ENCODE data around the gene RELN.

Gene RELN

DNA sequence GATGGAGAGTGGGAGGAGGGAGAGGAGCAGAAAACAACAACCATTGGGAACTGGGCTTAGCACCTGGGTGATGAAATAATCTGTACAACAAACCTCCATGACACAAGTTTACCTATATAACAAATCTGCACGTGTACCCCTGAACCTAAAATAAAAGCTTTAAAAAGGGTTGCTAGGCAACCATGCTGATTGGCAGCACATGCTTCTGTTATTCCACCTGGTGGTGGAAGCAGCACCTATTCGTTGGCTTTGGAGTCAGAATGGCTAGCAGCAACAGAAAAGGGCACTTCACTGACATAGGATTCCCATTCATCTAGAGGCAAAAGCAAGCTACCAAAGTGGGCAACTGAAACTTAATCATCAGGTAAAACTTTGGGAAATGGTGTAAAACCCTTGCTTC lies 57.1 kb downstream of the RELN start:
- Histone ChIP-seq H2BK120ac (ENCODE audit: low read depth, low read length) (no peak overlapping the region), H2BK15ac (ENCODE audit: low read depth, poor library complexity, severe bottlenecking) (no peak overlapping the region), H3K79me1 (replicated peaks; ENCODE audit: low read length, poor library complexity, severe bottlenecking) (no peaks in the 10 kb centered on the region), H3K23ac (ENCODE audit: low read length in 2 of 2) (no peak overlapping the region), H3K4ac (ENCODE audit: low read depth in 1 of 2, low read length in 2 of 2) (no peak overlapping the region), H3K18ac (ENCODE audit: low read depth in 1 of 2, low read length in 2 of 2) (no peak overlapping the region), H2AFZ (ENCODE audit: low read depth, low read length) (no peak overlapping the region), H3K14ac (ENCODE audit: low read length in 2 of 2) (no peak overlapping the region), H2BK5ac (ENCODE audit: low read depth, low read length, poor library complexity, severe bottlenecking) (no peak overlapping the region), H2AK5ac (ENCODE audit: low read length, severe bottlenecking) (no peak overlapping the region), H3K27ac (ENCODE audit: low read length, poor library complexity, severe bottlenecking) (no peak overlapping the region), H3K27me3 (ENCODE audit: control insufficient read depth in 1 of 2, insufficient read depth in 1 of 2, low read length in 2 of 2) (no peaks in the 10 kb centered on the region), H3K4me2 (ENCODE audit: low read length, poor library complexity, severe bottlenecking) (no peak overlapping the region), H2BK12ac (ENCODE audit: low read length in 2 of 2) (no peak overlapping the region), H4K8ac (ENCODE audit: low read length) (no peak overlapping the region), H4K91ac (ENCODE audit: low read length) (no peak overlapping the region), H3K4me3 (ENCODE audit: insufficient read depth in 1 of 2, low read depth in 1 of 2, low read length in 2 of 2) (no peak overlapping the region), H3K36me3 (ENCODE audit: control insufficient read depth in 1 of 2, insufficient read depth in 2 of 2, low read depth in 1 of 2, low read length in 2 of 2) (no peaks in the 10 kb centered on the region), H3K9me3 (ENCODE audit: control insufficient read depth, low read length) (no peaks in the 10 kb centered on the region), H3K9ac (ENCODE audit: low read length) (no peak overlapping the region), H3K4me1 (ENCODE audit: control insufficient read depth, insufficient read depth, low read depth, low read length) (no peaks in the 10 kb centered on the region)
- WGBS, result 15% methylated on average over 2 of the region's 2 CpGs
- DNase-seq, result no peak

GRCh38 chr7:103929901-103930311 lies 59.6 kb downstream of the RELN start:
- Histone ChIP-seq H3K4me2 (ENCODE audit: low read length, poor library complexity, severe bottlenecking) (no peak overlapping the region), H2AK5ac (ENCODE audit: low read length, severe bottlenecking) (no peak overlapping the region), H3K4ac (ENCODE audit: low read depth in 1 of 2, low read length in 2 of 2) (no peak overlapping the region), H2AFZ (ENCODE audit: low read depth, low read length) (no peak overlapping the region), H2BK5ac (ENCODE audit: low read depth, low read length, poor library complexity, severe bottlenecking) (no peak overlapping the region), H2BK15ac (ENCODE audit: low read depth, poor library complexity, severe bottlenecking) (no peak overlapping the region), H3K4me1 (ENCODE audit: control insufficient read depth, insufficient read depth, low read depth, low read length) (no peaks in the 10 kb centered on the region), H3K23ac (ENCODE audit: low read length in 2 of 2) (no peak overlapping the region), H2BK12ac (ENCODE audit: low read length in 2 of 2) (no peak overlapping the region), H3K14ac (ENCODE audit: low read length in 2 of 2) (no peak overlapping the region), H3K27ac (ENCODE audit: low read length, poor library complexity, severe bottlenecking) (no peak overlapping the region), H3K27me3 (ENCODE audit: control insufficient read depth in 1 of 2, insufficient read depth in 1 of 2, low read length in 2 of 2) (no peaks in the 10 kb centered on the region), H3K9ac (ENCODE audit: low read length) (no peak overlapping the region), H3K36me3 (ENCODE audit: control insufficient read depth in 1 of 2, insufficient read depth in 2 of 2, low read depth in 1 of 2, low read length in 2 of 2) (no peaks in the 10 kb centered on the region), H3K79me1 (replicated peaks; ENCODE audit: low read length, poor library complexity, severe bottlenecking) (no peaks in the 10 kb centered on the region), H4K91ac (ENCODE audit: low read length) (no peak overlapping the region), H2BK120ac (ENCODE audit: low read depth, low read length) (no peak overlapping the region), H4K8ac (ENCODE audit: low read length) (no peak overlapping the region), H3K18ac (ENCODE audit: low read depth in 1 of 2, low read length in 2 of 2) (no peak overlapping the region), H3K4me3 (ENCODE audit: insufficient read depth in 1 of 2, low read depth in 1 of 2, low read length in 2 of 2) (no peak overlapping the region), H3K9me3 (ENCODE audit: control insufficient read depth, low read length) (no peaks in the 10 kb centered on the region)
- no peak for DNase-seq
- WGBS, result 43% methylated on average over 1 of the region's 1 CpG

GRCh38 chr7:103928581-103928980 lies 60.9 kb downstream of the RELN start:
- Histone ChIP-seq H3K4me2 (ENCODE audit: low read length, poor library complexity, severe bottlenecking) (no peak overlapping the region), H3K4me1 (ENCODE audit: control insufficient read depth, insufficient read depth, low read depth, low read length) (no peaks in the 10 kb centered on the region), H3K4ac (ENCODE audit: low read depth in 1 of 2, low read length in 2 of 2) (no peak overlapping the region), H3K4me3 (ENCODE audit: insufficient read depth in 1 of 2, low read depth in 1 of 2, low read length in 2 of 2) (no peak overlapping the region), H3K27ac (ENCODE audit: low read length, poor library complexity, severe bottlenecking) (no peak overlapping the region), H3K18ac (ENCODE audit: low read depth in 1 of 2, low read length in 2 of 2) (no peak overlapping the region), H3K36me3 (ENCODE audit: control insufficient read depth in 1 of 2, insufficient read depth in 2 of 2, low read depth in 1 of 2, low read length in 2 of 2) (no peaks in the 10 kb centered on the region), H2BK15ac (ENCODE audit: low read depth, poor library complexity, severe bottlenecking) (no peak overlapping the region), H2BK5ac (ENCODE audit: low read depth, low read length, poor library complexity, severe bottlenecking) (no peak overlapping the region), H2BK120ac (ENCODE audit: low read depth, low read length) (no peak overlapping the region), H3K9me3 (ENCODE audit: control insufficient read depth, low read length) (no peaks in the 10 kb centered on the region), H3K27me3 (ENCODE audit: control insufficient read depth in 1 of 2, insufficient read depth in 1 of 2, low read length in 2 of 2) (peaks cover 0 to 4% of the 10 kb centered on the region in 2 experiments), H3K9ac (ENCODE audit: low read length) (no peak overlapping the region), H3K14ac (ENCODE audit: low read length in 2 of 2) (no peak overlapping the region), H2BK12ac (ENCODE audit: low read length in 2 of 2) (no peak overlapping the region), H4K8ac (ENCODE audit: low read length) (no peak overlapping the region), H2AK5ac (ENCODE audit: low read length, severe bottlenecking) (no peak overlapping the region), H3K79me1 (replicated peaks; ENCODE audit: low read length, poor library complexity, severe bottlenecking) (no peaks in the 10 kb centered on the region), H2AFZ (ENCODE audit: low read depth, low read length) (no peak overlapping the region), H4K91ac (ENCODE audit: low read length) (no peak overlapping the region), H3K23ac (ENCODE audit: low read length in 2 of 2) (no peak overlapping the region)
- DNase-seq, result no peak
- WGBS, result 59% methylated on average over 1 of the region's 1 CpG

- Histone ChIP-seq H3K4me1 (ENCODE audit: control insufficient read depth, insufficient read depth, low read depth, low read length) (no peaks in the 10 kb centered on the region), H3K9ac (ENCODE audit: low read length) (no peak overlapping the region), H2AFZ (ENCODE audit: low read depth, low read length) (no peak overlapping the region), H3K27ac (ENCODE audit: low read length, poor library complexity, severe bottlenecking) (no peak overlapping the region), H3K27me3 (ENCODE audit: control insufficient read depth in 1 of 2, insufficient read depth in 1 of 2, low read length in 2 of 2) (peaks cover 0 to 4% of the 10 kb centered on the region in 2 experiments), H2BK12ac (ENCODE audit: low read length in 2 of 2) (no peak overlapping the region), H3K79me1 (replicated peaks; ENCODE audit: low read length, poor library complexity, severe bottlenecking) (no peaks in the 10 kb centered on the region), H3K4ac (ENCODE audit: low read depth in 1 of 2, low read length in 2 of 2) (no peak overlapping the region), H2BK15ac (ENCODE audit: low read depth, poor library complexity, severe bottlenecking) (no peak overlapping the region), H3K14ac (ENCODE audit: low read length in 2 of 2) (no peak overlapping the region), H2BK120ac (ENCODE audit: low read depth, low read length) (no peak overlapping the region), H3K4me2 (ENCODE audit: low read length, poor library complexity, severe bottlenecking) (no peak overlapping the region), H3K23ac (ENCODE audit: low read length in 2 of 2) (no peak overlapping the region), H2BK5ac (ENCODE audit: low read depth, low read length, poor library complexity, severe bottlenecking) (no peak overlapping the region), H3K18ac (ENCODE audit: low read depth in 1 of 2, low read length in 2 of 2) (no peak overlapping the region), H2AK5ac (ENCODE audit: low read length, severe bottlenecking) (no peak overlapping the region), H4K8ac (ENCODE audit: low read length) (no peak overlapping the region), H3K36me3 (ENCODE audit: control insufficient read depth in 1 of 2, insufficient read depth in 2 of 2, low read depth in 1 of 2, low read length in 2 of 2) (no peaks in the 10 kb centered on the region), H3K9me3 (ENCODE audit: control insufficient read depth, low read length) (no peaks in the 10 kb centered on the region), H3K4me3 (ENCODE audit: insufficient read depth in 1 of 2, low read depth in 1 of 2, low read length in 2 of 2) (no peak overlapping the region), H4K91ac (ENCODE audit: low read length) (no peak overlapping the region)
- 78% methylated on average over 3 of the region's 4 CpGs for WGBS
- no peak for DNase-seq
Observed at GRCh38 chr7:103924184-103924583, 65.3 kb downstream of the RELN start.

Data from mesenchymal stem cell (in vitro differentiated cells and primary cell).